GM12878 (cell line): Measurements from ENCODE around the gene KDM6A. TPM values are rescaled to one million over a fixed set of nuclear protein-coding genes. Genes with fewer than 3 reads are reported as not detected.
A peak's percentile ranks its signal among the peaks of the same experiment; 100 is the strongest.

ENCODE experiments used
- EP300 ChIP-seq, 2 experiments: fragments of 150-350 bp in 1 of 2; IDR thresholded peaks; 2 replicates each; pipeline ENCODE4 v1.6.1; 2011 to 2012; ENCODE audit warnings: low read depth in 2 of 2, low read length in 2 of 2, borderline replicate concordance in 1 of 2, improper control_type of control experiment in 1 of 2, inconsistent platforms in 1 of 2; ENCODE audit not compliant: control insufficient read depth in 1 of 2
- GATAD2B ChIP-seq: fragments of 450-650 bp; conservative IDR thresholded peaks from 2 replicates; pipeline ENCODE4 v1.6.1; 2017; ENCODE audit warnings: low read depth, mild to moderate bottlenecking, moderate library complexity
- HDAC2 ChIP-seq: fragments of 200-600 bp; sonication (generic); IDR thresholded peaks from 2 replicates; pipeline ENCODE4 v1.6.1; 2017
- HSF1 ChIP-seq: fragments of 150-350 bp; IDR thresholded peaks from 2 replicates; pipeline ENCODE4 v1.6.1; 2014; ENCODE audit warnings: mild to moderate bottlenecking, low read depth, low read length
- IKZF1 ChIP-seq: fragments of 450-650 bp; conservative IDR thresholded peaks from 2 replicates; pipeline ENCODE4 v1.6.1; 2017; ENCODE audit warnings: antibody characterized with exemption, mild to moderate bottlenecking
- JUND ChIP-seq: IDR thresholded peaks from 2 replicates; pipeline ENCODE4 v1.6.1; 2012; ENCODE audit warnings: low read depth, mild to moderate bottlenecking, low read length, improper control_type of control experiment, moderate library complexity
- KLF5 ChIP-seq: fragments of 450-650 bp; IDR thresholded peaks from 2 replicates; pipeline ENCODE4 v1.6.1; 2014; ENCODE audit warnings: mild to moderate bottlenecking; ENCODE audit not compliant: partially characterized antibody
- LARP7 ChIP-seq: fragments of 450-650 bp; IDR thresholded peaks from 2 replicates; pipeline ENCODE4 v1.6.1; 2017; ENCODE audit warnings: mild to moderate bottlenecking
- MTA2 ChIP-seq: fragments of 450-650 bp; IDR thresholded peaks from 2 replicates; pipeline ENCODE4 v1.6.1; 2016; ENCODE audit warnings: low read depth, mild to moderate bottlenecking, moderate library complexity
- MTA3 ChIP-seq: IDR thresholded peaks from 2 replicates; pipeline ENCODE4 v1.6.1; 2012; ENCODE audit warnings: low read length, inconsistent platforms, borderline replicate concordance
- NFYA ChIP-seq: IDR thresholded peaks from 2 replicates; pipeline ENCODE4 v1.6.1; 2011; ENCODE audit warnings: low read depth, mild to moderate bottlenecking, low read length, improper control_type of control experiment, borderline replicate concordance
- PKNOX1 ChIP-seq: fragments of 450-650 bp; IDR thresholded peaks from 2 replicates; pipeline ENCODE4 v1.6.1; 2016; ENCODE audit warnings: mild to moderate bottlenecking
- POLR2A ChIP-seq: IDR thresholded peaks from 2 replicates; pipeline ENCODE4 v1.6.1; 2011; ENCODE audit warnings: low read depth, mild to moderate bottlenecking, low read length
- POLR2AphosphoS2 ChIP-seq: IDR thresholded peaks from 2 replicates; pipeline ENCODE4 v1.6.1; 2011; ENCODE audit warnings: low read depth, mild to moderate bottlenecking, low read length, improper control_type of control experiment, moderate library complexity
- PRDM15 ChIP-seq: fragments of 450-650 bp; formaldehyde crosslinking; IDR thresholded peaks from 2 replicates; pipeline ENCODE4 v1.4.0; 2020; ENCODE audit warnings: mild to moderate bottlenecking, moderate library complexity
- RB1 ChIP-seq: fragments of 450-650 bp; formaldehyde crosslinking; IDR thresholded peaks from 2 replicates; pipeline ENCODE4 v1.6.1; 2017; ENCODE audit warnings: mild to moderate bottlenecking, borderline replicate concordance
- ZNF207 ChIP-seq: fragments of 450-650 bp; IDR thresholded peaks from 2 replicates; pipeline ENCODE4 v1.6.1; 2014; ENCODE audit warnings: antibody characterized with exemption, mild to moderate bottlenecking, borderline replicate concordance
- polyA plus RNA-seq, 11 experiments: library from polyadenylated mRNA; depleted of rRNA in 4 of 11; unstranded in 6 of 11; stranded (reverse) in 5 of 11; fragments of >200 nt; fragmentation: Nextera tagmentation in 4 of 11; fragmentation: Illumina TruSeq in 1 of 11; extraction: Ambion mirVana in 4 of 11; extraction: Trizol in 1 of 11; gene quantifications; 1 replicate in 1 of 11; 2 replicates in 10 of 11; pipeline versions ENCODE4 v1.2.1 to v1.2.3, GENCODE V29; 2011 to 2016; ENCODE audit warnings: inconsistent platforms in 2 of 11, missing spikeins in 2 of 11, low read depth in 1 of 11
- total RNA-seq, 4 experiments: library from RNA; depleted of rRNA in 3 of 4; stranded (reverse); fragments of >200 nt in 3 of 4; fragmentation: Illumina TruSeq in 1 of 4; extraction: Trizol in 1 of 4; gene quantifications; 2 replicates each; pipeline versions ENCODE4 v1.2.1 to v1.2.3, GENCODE V29; 2013 to 2021
- TF ChIP-seq, protein P1 (sequence below): fragments of 450-650 bp; IDR thresholded peaks from 2 replicates; pipeline ENCODE4 v1.6.1; 2018; ENCODE audit warnings: mild to moderate bottlenecking, low read depth, moderate library complexity; ENCODE audit not compliant: partially characterized antibody
- TF ChIP-seq, protein P2 (sequence below): fragments of 450-650 bp; IDR thresholded peaks from 2 replicates; pipeline ENCODE4 v1.6.1; 2017; ENCODE audit warnings: low read depth, mild to moderate bottlenecking, moderate library complexity

Gene KDM6A
- total and polyA plus RNA-seq, 10 of the 15 experiments (the other 5 are each of a cell fraction or from before 2014, with no cell fraction given) = 7.9 to 29.0 (median 20.4) TPM

GRCh38 chrX:44898411-44899221 lies 25.6 kb downstream of the KDM6A start (continued):
- TF ChIP-seq HDAC2 (no peak), RB1 (no peak), NFYA (no peak), LARP7 (no peak), PRDM15 (no peak), PKNOX1 (no peak), POLR2AphosphoS2 (no peak), KLF5 (no peak), MTA2 (peak; percentile 64; the same call in 1 of the 2 replicates), POLR2A (no peak), MTA3 (no peak), HSF1 (no peak), ZNF207 (no peak), GATAD2B (no peak), JUND (no peak), EP300 (IDR thresholded peaks at IDR 0.05; ENCODE audit: borderline replicate concordance in 1 of 2, control insufficient read depth in 1 of 2, low read depth in 2 of 2, low read length in 2 of 2) (no peak), IKZF1 (no peak)
- TF ChIP-seq, protein P1, sequence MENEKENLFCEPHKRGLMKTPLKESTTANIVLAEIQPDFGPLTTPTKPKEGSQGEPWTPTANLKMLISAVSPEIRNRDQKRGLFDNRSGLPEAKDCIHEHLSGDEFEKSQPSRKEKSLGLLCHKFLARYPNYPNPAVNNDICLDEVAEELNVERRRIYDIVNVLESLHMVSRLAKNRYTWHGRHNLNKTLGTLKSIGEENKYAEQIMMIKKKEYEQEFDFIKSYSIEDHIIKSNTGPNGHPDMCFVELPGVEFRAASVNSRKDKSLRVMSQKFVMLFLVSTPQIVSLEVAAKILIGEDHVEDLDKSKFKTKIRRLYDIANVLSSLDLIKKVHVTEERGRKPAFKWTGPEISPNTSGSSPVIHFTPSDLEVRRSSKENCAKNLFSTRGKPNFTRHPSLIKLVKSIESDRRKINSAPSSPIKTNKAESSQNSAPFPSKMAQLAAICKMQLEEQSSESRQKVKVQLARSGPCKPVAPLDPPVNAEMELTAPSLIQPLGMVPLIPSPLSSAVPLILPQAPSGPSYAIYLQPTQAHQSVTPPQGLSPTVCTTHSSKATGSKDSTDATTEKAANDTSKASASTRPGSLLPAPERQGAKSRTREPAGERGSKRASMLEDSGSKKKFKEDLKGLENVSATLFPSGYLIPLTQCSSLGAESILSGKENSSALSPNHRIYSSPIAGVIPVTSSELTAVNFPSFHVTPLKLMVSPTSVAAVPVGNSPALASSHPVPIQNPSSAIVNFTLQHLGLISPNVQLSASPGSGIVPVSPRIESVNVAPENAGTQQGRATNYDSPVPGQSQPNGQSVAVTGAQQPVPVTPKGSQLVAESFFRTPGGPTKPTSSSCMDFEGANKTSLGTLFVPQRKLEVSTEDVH = no peak
- TF ChIP-seq, protein P2, sequence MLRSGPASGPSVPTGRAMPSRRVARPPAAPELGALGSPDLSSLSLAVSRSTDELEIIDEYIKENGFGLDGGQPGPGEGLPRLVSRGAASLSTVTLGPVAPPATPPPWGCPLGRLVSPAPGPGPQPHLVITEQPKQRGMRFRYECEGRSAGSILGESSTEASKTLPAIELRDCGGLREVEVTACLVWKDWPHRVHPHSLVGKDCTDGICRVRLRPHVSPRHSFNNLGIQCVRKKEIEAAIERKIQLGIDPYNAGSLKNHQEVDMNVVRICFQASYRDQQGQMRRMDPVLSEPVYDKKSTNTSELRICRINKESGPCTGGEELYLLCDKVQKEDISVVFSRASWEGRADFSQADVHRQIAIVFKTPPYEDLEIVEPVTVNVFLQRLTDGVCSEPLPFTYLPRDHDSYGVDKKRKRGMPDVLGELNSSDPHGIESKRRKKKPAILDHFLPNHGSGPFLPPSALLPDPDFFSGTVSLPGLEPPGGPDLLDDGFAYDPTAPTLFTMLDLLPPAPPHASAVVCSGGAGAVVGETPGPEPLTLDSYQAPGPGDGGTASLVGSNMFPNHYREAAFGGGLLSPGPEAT = peak; percentile 54; the same call in 1 of the 2 replicates
